NCI-H2227 (cell line): Measurements from ENCODE around the gene LRRC73.
"Not testable (repeated sequence)": the region's sequence is repeated elsewhere in the genome, so short reads cannot be mapped to it uniquely, and the experiment has no call there.

ENCODE experiments used
- DNase-seq: peaks from one replicate; lab custom pipeline; 2025; ENCODE audit not compliant: unreplicated experiment; lab: John Stamatoyannopoulos, UW

Gene LRRC73

GRCh38 chr6:43511824-43512415 is 1.8 kb upstream of the LRRC73 start:
- no peak for DNase-seq

DNA sequence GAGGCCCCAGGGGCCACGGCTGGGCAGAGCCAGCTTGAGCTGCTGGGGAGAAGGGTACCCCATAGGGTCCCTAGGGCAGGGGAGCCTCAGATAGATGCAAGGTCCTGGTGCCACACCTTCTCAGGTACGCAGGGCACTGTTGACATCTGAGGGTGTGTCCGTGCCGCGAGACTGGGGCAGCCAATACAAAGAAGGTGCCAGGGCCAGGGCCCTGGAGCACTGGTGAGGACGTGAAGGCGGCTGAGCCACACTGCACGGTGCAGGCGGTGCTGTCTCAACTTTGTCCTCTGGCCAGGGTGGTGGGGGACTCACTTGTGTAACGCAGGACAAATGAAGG is 649 bp upstream of the LRRC73 start:
- no peak for DNase-seq

GRCh38 chr6:43509142-43509983 is 783 bp downstream of the LRRC73 start:
- no peak for DNase-seq

DNA sequence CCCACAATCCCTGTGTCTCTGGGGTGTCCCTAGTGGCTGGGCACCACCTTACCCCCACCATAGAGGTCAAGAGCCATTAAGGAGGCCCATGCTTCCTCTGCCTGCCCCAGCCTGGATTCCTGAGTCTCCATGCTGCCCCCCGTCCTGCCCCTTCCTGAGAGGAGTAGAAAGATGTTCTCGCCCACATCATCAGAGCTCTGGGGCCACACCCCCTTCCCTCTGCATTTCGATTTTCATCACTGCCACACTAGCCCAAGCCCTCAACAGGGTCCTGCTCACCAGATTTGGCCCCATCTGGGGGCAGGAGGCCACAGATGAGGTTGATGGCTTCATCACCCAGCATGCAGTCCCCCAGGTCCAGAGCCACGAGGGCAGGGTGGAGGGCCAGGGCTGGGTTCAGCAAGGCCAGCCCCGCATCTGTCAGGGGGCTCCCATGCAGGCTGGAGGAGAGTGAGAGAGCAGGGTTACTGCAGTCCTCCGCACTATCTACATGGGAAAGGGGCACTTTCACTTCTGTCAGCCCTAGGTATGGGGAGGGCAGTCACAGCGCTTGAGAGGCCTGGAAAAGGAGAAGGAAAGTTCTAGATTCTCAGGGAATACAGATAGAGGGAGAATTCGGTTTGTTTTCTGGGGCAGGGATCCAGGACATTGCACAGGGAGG is 1.5 kb downstream of the LRRC73 start:
- DNase-seq = no peak

DNA sequence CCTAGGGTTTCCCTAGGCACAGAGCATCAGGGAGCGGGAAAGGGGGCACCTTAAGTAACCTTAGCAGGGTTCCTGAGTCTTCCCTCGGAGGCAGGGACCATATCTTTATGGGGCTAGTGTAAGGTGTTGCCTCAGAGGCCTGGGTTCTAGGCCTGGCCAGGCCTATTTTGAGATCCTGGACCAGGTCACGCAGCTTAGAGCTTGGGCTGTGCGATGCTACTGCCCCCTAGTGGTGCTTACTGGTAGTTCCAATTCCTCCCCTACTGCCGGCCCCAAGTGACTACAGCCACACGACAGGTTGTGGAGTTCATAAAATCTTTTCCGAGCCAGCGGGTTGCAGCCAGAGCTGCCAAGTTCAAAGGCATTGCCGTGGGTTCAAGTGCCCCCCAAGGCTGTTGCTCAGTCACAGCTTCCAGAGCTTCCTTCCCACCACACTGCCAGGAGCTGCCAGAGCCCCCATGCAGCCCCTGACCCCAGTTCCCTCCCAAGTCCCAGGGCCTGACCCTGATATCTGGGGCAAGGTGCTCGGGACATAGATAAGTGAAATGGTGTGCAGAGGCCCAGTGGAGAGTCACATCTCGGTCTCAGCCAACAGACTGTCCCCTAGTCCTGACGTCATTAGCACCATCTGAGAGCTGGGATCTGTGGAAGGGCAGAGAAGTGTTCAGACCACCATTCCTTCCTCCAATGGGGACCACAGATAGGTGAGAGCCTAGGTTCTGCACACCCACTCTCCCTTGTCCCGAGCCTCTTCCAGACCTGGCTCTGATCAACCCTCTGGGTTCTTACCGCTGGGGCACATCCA is 3.3 kb downstream of the LRRC73 start:
- peak; percentile 73 for DNase-seq

GRCh38 chr6:43506171-43506570 is 4.0 kb downstream of the LRRC73 start:
- DNase-seq = no peak

DNA sequence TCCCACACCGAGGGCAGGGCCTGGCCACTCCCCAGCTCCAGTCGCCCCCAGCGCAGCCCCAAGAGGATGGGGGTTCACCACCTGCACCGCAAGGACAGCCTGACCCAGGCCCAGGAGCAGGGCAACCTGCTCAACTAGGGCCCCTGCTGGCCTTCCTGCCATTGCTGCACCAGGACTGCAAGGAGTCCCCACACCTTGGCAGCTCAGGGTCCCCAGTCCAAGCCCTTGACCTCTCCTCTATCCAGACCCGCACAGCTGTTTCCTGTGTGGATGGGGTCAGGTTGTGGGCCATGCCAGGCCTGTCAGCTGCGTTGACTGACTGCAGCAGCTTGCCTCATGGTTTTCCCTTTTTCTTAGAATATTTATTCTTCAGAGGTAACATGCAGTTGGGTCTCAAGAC is 4.4 kb downstream of the LRRC73 start:
- no peak for DNase-seq

GRCh38 chr6:43504756-43505593 is 5.2 kb downstream of the LRRC73 start:
- DNase-seq = no peak

GRCh38 chr6:43503443-43503842 is 6.7 kb downstream of the LRRC73 start:
- no peak for DNase-seq

- no peak for DNase-seq
These were observed 7.5 kb downstream of the LRRC73 start for GRCh38 chr6:43502666-43503065.

GRCh38 chr6:43500921-43501320 is 9.2 kb downstream of the LRRC73 start:
- DNase-seq = no peak

GRCh38 chr6:43499028-43499815 is 10.9 kb downstream of the LRRC73 start:
- no peak for DNase-seq

GRCh38 chr6:43498291-43498690 is 11.9 kb downstream of the LRRC73 start:
- not testable (repeated sequence) for DNase-seq

DNA sequence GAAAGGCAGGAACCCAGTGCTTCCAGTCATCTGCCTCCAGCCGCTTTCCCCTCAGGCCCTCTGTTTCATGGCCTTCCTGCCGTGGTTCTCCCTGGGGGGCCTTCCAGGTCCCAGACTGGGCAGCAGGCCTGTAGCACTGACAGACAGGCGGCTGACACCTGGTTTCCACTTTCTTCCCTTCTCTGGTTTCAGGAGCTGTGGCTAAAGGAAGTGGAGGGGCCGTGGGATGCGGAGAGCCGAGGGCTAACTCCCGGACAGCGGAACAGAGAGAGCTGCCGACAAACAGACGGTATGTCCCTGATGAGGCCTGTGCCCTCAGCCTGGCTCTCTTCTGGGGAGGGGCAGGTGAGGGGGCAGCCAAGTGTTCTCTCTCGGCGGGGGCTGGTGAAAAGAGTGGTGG is 12.5 kb downstream of the LRRC73 start:
- DNase-seq = no peak

- no peak for DNase-seq
These were observed 13.1 kb downstream of the LRRC73 start for GRCh38 chr6:43497129-43497396.

DNA sequence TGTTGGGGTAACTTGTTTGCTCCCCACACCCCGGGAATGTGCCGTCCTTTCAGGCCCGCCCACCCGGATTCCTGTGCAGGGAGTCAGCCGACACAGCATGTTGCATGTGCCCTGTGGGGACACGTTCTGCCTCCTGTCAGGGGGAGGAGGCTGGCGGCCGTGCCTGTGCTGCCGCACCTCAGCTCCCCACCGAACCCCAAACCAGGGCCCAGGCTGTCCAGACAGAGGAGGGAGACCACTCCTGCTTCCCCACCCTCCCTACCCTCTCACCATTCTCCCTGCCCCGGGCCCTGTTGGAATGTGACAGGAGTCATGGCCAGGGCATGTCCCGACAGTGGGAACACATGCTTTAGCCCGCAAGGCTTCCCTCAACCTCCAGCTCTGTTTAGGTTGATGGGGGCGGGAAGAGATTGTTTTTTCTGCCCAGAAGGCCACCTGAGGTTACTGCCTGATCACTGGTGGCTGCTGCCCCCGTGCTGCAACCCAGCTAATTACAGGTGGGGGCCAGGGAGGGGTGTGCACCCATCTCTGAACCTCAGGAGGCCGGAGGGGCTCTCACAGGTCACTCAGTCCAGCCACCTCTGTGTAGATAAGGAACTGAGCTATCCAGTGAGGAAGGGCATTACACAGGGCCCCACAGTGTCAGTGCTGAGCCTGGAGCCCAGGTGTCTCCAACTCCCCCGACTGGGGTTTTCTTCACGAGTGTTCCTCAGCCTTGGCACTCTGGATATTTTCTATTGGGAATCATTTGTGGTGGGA is 13.6 kb downstream of the LRRC73 start:
- DNase-seq = no peak

- no peak for DNase-seq
These were observed 14.7 kb downstream of the LRRC73 start for GRCh38 chr6:43495409-43495941.

- DNase-seq = no peak
These were observed 15.4 kb downstream of the LRRC73 start for GRCh38 chr6:43494766-43495165.

DNA sequence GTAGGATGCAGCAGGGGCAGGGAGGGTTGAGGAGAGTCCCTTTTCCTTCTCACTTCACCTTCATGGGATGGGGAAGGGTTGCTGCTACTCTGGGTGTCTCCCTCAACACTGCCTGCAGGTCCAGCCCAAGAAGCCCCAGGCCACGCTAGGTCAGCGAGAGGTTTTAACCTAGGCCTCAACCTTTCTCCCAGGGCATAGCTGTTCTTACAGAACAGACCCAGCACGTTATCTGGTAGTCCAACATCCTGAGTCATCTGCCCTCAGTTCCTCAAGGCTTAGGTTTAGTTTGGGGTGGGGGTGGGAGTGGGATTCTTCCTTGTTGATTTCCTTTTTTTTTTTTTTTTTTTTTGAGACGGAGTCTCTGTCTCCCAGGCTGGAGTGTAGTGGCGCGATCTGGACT is 15.8 kb downstream of the LRRC73 start:
- DNase-seq = no peak
